Measurements from ENCODE around the gene ADSL.

ADSL gene

GRCh38 chr22:40313007-40313406, 33.3 kb upstream of the ADSL start:
- TF ChIP-seq, protein P1, sequence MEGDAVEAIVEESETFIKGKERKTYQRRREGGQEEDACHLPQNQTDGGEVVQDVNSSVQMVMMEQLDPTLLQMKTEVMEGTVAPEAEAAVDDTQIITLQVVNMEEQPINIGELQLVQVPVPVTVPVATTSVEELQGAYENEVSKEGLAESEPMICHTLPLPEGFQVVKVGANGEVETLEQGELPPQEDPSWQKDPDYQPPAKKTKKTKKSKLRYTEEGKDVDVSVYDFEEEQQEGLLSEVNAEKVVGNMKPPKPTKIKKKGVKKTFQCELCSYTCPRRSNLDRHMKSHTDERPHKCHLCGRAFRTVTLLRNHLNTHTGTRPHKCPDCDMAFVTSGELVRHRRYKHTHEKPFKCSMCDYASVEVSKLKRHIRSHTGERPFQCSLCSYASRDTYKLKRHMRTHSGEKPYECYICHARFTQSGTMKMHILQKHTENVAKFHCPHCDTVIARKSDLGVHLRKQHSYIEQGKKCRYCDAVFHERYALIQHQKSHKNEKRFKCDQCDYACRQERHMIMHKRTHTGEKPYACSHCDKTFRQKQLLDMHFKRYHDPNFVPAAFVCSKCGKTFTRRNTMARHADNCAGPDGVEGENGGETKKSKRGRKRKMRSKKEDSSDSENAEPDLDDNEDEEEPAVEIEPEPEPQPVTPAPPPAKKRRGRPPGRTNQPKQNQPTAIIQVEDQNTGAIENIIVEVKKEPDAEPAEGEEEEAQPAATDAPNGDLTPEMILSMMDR (IDR thresholded peaks at IDR 0.05; ENCODE audit: insufficient read depth, low read length, poor library complexity, severe bottlenecking), result no peak
- H3K27me3 ChIP-seq (replicated peaks; ENCODE audit: control insufficient read depth, insufficient read depth, low read length), result no peaks in the 10 kb centered on the region
- DNase-seq (ENCODE audit: extremely low read depth, insufficient read length), result no peak
- H3K4me3 ChIP-seq (replicated peaks; ENCODE audit: low read depth, low read length), result no peak overlapping the region
- H3K36me3 ChIP-seq (ENCODE audit: control insufficient read depth, insufficient read depth, low read length), result peaks cover 18% of the 10 kb centered on the region

- no peaks in the 10 kb centered on the region for H3K27me3 ChIP-seq (replicated peaks; ENCODE audit: control insufficient read depth, insufficient read depth, low read length)
- TF ChIP-seq, protein P1 (IDR thresholded peaks at IDR 0.05; ENCODE audit: insufficient read depth, low read length, poor library complexity, severe bottlenecking), result no peak
- no peak overlapping the region for H3K4me3 ChIP-seq (replicated peaks; ENCODE audit: low read depth, low read length)
- H3K36me3 ChIP-seq (ENCODE audit: control insufficient read depth, insufficient read depth, low read length), result peaks cover 16% of the 10 kb centered on the region
- no peak for DNase-seq (ENCODE audit: extremely low read depth, insufficient read length)
Observed at GRCh38 chr22:40314041-40314440, 32.3 kb upstream of the ADSL start.

- no peak overlapping the region for H3K4me3 ChIP-seq (replicated peaks; ENCODE audit: low read depth, low read length)
Observed at GRCh38 chr22:40320687-40321086, 25.6 kb upstream of the ADSL start.

GRCh38 chr22:40322021-40322420, 24.3 kb upstream of the ADSL start:
- H3K36me3 ChIP-seq (ENCODE audit: control insufficient read depth, insufficient read depth, low read length), result peaks cover 14% of the 10 kb centered on the region
- no peaks in the 10 kb centered on the region for H3K27me3 ChIP-seq (replicated peaks; ENCODE audit: control insufficient read depth, insufficient read depth, low read length)
- H3K4me3 ChIP-seq (replicated peaks; ENCODE audit: low read depth, low read length), result no peak overlapping the region
- TF ChIP-seq, protein P1 (IDR thresholded peaks at IDR 0.05; ENCODE audit: insufficient read depth, low read length, poor library complexity, severe bottlenecking), result no peak
- DNase-seq (ENCODE audit: extremely low read depth, insufficient read length), result no peak

More at GRCh38 chr22:40320687-40321086, 25.6 kb upstream of the ADSL start:
- TF ChIP-seq, protein P1 (IDR thresholded peaks at IDR 0.05; ENCODE audit: insufficient read depth, low read length, poor library complexity, severe bottlenecking), result no peak
- H3K27me3 ChIP-seq (replicated peaks; ENCODE audit: control insufficient read depth, insufficient read depth, low read length), result no peaks in the 10 kb centered on the region
- DNase-seq (ENCODE audit: extremely low read depth, insufficient read length), result no peak
- H3K36me3 ChIP-seq (ENCODE audit: control insufficient read depth, insufficient read depth, low read length), result peaks cover 16% of the 10 kb centered on the region

DNA sequence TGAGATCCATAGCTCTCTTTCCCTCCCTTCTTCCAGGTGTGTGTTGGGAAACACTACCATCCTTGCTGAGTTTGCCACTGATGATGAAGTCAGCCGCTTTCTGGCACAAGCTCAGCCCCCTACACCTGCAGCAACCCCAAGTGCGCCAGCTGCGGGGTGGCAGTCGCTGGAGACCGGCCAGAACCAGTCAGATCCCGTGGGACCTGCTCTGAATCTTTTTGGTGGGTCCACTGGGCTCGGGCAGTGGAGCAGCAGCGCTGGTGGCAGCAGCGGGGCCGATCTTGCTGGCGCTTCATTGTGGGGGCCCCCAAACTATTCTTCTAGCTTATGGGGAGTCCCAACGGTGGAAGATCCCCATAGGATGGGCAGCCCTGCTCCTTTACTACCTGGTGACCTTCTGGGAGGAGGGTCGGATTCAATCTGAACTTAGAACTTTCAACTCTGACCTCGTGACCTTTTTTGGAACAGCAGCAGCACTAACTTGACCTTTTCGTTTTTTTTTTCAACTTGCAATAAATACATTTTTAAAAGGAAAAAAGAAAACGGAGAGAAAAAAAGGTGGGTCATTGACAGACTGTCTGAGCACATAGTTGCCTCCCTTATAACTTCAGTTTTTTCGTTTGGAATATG, 23.4 kb upstream of the ADSL start:
- no peaks in the 10 kb centered on the region for H3K27me3 ChIP-seq (replicated peaks; ENCODE audit: control insufficient read depth, insufficient read depth, low read length)
- peaks cover 14% of the 10 kb centered on the region for H3K36me3 ChIP-seq (ENCODE audit: control insufficient read depth, insufficient read depth, low read length)
- TF ChIP-seq, protein P1 (IDR thresholded peaks at IDR 0.05; ENCODE audit: insufficient read depth, low read length, poor library complexity, severe bottlenecking), result no peak
- no peak overlapping the region for H3K4me3 ChIP-seq (replicated peaks; ENCODE audit: low read depth, low read length)
- DNase-seq (ENCODE audit: extremely low read depth, insufficient read length), result no peak

Data from GM06990 (cell line).